GM19099 (cell line): Measurements from ENCODE around the gene UIMC1.

Experiments used
- POLR2A ChIP-seq: IDR thresholded peaks from 3 replicates; pipeline ENCODE4 v1.6.1; 2011; ENCODE audit warnings: low read depth; ENCODE audit not compliant: insufficient read length; ENCODE audit errors: extremely low read depth

The UIMC1 gene

DNA sequence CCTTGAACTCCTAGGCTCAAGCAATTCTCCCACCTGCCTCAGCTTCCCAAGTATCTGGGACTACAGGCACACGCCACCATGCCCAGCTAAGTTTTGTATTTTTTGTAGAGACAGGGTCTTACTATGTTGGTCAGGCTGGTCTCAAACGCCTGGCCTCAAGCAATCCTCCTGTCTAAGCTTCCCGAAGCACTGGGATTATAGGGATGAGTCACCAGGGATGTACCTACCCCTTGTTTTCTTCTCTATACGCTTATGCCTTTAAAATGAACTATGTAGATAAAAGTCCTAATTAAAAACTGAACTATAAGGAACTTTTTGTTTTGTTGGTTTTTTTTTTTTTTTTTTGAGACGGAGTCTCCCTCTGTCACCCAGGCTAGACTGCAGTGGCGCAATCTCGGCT lies 25.8 kb downstream of the UIMC1 start:
- no peak for TF ChIP-seq POLR2A

GRCh38 chr5:176979669-176980068 lies 26.9 kb downstream of the UIMC1 start:
- TF ChIP-seq POLR2A = no peak

DNA sequence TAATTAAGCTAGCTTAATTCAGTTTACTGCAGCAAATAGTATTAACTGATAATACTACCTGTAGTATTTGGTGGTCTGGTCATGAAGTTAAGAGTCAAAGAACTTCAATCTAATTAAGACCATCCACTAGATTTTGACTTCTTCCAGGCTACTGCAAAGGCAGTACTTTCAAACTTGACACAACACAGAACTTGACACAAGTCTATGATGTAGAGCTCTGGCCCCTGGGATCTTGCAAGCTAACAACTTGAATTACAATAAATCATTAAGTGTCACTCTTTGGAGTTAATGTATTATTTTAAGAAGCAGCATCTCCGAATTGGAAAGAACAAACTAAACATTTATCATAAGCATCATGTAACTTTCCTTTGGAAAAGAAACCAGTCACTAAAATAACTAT lies 40.9 kb downstream of the UIMC1 start:
- TF ChIP-seq POLR2A = no peak

- no peak for TF ChIP-seq POLR2A
Measured at GRCh38 chr5:176959051-176959450, 47.5 kb downstream of the UIMC1 start.

GRCh38 chr5:176956756-176957155 lies 49.8 kb downstream of the UIMC1 start:
- no peak for TF ChIP-seq POLR2A

DNA sequence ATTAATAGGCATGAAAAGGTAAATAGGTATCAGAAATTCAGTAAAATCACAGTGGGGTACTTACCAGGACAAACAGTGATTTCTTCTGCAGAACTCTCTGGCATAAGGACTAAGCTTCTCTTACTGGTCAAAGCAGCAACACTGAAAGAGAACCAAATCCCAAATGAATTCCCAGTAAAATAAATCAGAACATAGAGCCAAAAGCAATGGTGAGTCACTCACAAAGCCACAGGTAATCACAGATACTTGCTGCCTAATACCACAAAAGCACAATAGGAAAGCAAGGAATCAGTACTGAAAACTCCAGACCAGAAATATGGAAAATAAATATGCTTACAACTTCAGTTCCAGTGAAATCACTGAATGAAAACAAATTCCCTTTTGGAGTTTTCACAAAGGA lies 50.7 kb downstream of the UIMC1 start:
- no peak for TF ChIP-seq POLR2A

DNA sequence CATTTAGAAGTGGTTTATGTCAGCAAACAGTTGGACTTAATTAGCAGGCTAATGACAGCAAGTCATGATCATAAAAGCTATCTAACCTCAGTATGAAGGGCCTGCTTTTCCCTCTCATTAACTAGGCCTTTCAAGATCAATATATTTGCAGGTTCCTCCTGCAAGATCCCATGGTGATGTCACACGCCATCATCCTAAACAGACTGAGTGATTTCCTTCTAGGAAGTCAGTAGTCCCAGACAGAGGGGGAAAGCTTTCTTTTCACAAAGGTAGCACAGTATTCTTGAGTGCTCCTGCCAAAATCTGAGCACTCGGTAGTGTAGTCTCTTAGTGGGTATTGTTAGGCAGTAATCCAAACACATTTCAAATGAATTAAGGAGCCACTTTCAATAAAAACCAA lies 52.5 kb downstream of the UIMC1 start:
- no peak for TF ChIP-seq POLR2A

DNA sequence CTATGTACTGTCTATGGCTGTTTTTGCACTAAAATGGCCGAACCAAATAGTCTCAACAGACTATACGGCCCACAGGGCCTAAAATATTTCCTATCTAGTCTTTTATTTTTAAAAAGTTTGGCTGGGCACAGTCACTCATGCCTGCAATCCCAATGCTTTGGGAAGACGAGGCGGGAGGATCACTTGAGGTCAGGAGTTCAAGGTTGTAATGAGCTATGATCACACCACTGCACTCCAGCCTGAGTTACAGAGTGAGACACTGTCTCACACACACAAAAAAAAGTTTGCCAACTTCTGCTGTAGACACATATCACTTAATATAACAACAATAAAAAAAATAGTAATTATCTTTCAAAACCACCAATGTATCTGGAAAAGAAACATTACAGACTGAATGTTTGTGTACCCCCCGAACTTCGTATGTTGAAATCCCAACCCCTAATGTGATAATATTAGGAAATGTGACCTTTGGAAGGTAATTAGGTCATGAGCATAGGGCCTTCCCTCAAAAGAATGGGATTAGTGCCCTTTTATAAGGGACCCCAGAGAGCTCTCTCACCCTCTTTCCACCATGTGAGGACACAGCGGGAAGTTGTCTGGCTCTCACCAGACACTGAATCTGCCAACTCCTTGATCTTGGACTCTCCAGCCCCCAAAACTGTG lies 53.9 kb downstream of the UIMC1 start:
- TF ChIP-seq POLR2A = no peak

- TF ChIP-seq POLR2A = no peak
Measured at GRCh38 chr5:176948458-176948857, 58.1 kb downstream of the UIMC1 start.

DNA sequence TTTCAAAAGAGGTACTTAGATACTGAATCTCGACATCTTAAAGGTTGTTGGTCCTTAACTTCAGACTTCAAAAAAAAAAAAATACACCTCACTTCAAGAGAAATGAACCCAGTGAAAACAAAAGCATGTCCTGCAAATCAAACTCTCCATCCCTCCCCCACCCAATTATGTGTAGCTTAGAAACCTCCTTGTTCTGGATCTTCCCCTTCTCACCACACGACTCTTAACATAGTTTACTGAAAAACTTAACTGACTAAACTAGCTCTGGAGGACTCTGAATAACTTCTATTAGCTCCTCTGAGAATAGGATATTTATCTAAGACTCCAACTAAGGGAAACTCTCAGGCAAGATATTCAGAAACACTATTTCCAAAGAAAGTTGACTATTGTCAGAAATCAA lies 58.7 kb downstream of the UIMC1 start:
- no peak for TF ChIP-seq POLR2A

DNA sequence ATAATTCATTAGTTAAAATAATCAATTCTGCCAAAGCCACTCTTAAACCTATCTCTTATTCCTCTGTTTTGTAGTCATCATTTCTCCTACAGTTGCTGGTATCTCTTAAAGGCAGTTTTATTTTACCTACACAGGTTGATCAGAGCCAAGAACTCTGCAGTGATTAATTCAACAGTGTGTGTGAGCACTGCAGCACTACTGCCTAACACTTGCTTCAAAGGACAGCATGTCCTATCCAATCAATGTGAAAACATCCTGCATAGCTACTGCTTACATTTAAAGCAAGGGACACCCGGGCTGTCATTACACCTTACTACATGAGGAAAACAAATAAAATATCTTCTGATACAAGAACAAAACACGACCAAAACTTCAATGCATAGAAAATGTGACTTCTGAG lies 62.3 kb downstream of the UIMC1 start:
- no peak for TF ChIP-seq POLR2A

DNA sequence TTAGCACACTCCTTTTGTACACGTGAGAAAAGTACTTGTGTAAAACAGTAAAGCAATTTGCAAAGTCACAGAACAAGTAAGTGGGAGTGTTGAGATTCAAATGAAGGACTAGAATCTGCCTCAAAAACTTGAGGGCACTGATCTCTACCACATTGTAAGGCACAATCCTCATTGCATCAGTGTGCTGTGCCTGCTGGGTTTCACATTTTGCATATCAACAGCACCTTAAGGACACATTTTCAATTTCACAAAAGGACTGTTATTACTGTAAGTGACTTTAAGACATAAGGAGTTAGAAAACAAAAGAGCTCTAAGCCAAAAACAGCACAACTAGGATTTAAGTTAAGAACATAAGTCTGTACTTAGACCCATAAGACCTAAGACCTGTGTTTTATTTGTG lies 62.8 kb downstream of the UIMC1 start:
- no peak for TF ChIP-seq POLR2A

GRCh38 chr5:176941951-176942350 lies 64.6 kb downstream of the UIMC1 start:
- no peak for TF ChIP-seq POLR2A

- no peak for TF ChIP-seq POLR2A
Measured at GRCh38 chr5:176938472-176938871, 68.1 kb downstream of the UIMC1 start.

DNA sequence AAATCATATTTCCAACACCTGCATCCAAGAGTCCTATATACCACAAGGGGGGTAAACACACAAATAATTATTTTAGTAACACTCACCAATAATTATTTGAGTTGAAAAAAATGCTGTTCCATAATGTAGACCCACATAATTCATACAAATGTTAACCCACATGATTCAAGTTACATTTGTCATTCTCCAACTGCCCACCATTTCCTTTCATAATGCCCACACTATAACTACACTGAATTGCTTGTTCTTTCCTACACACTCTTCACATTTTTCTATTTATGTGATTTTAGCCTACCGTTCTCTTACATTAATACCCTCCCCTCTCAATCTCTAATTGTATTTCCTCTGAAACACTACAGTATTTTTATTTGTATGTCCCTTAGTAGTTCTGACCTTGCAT lies 71.6 kb downstream of the UIMC1 start:
- no peak for TF ChIP-seq POLR2A

DNA sequence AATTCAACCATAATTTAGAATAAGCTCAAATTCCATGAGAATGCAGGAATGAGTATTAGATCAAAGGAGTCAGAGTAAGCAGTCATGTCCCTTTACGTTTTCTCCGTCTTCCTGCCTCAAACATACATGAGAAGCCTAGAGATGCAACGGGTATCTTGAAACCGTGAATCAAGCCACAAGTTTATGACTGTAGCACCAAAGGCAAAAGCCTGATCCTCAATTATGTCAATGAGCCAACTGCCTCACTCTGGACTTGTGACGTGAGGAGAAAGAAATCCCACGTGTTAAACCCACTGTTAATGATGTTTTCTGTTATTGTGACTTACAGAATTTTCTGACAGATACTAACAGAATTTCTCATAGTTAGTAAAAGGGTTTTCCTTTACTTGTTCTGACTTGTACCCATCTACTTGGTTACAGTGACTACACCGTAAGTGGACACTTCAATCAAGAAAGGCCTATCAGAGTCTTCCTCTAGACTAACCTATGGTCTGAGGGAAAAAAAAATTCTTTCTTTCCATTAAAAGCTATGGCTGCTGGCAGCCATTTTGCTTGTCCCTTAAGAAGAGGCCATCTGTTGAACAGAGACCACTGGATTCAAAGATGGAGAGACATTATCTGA lies 72.2 kb downstream of the UIMC1 start:
- TF ChIP-seq POLR2A = no peak

DNA sequence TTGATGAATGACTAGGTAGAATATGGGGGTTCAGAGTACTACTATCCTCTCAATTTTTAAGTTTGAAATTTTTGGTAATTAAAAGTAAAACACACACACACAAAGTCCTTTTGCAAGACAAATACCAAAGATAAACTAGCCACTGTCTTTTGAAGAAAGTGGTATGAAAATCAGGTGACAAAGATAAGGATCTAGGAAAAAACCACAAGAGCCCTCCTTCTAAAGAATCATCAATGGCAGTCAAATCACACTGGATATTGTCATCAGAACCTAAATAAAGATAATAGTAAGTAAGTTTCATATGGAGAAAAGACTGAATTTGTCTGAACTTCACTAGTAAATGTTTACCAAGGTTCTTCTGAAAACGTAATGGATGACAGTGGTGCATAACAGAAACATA lies 76.9 kb downstream of the UIMC1 start:
- TF ChIP-seq POLR2A = no peak

GRCh38 chr5:176927562-176927961 lies 79.0 kb downstream of the UIMC1 start:
- no peak for TF ChIP-seq POLR2A

GRCh38 chr5:176922817-176923216 lies 83.8 kb downstream of the UIMC1 start:
- no peak for TF ChIP-seq POLR2A
